ENCODE results near the gene FRAT1. TPM values are rescaled to one million over a fixed set of nuclear protein-coding genes. Genes with fewer than 3 reads are reported as not detected.

FRAT1 gene
- total and polyA plus RNA-seq, 2 of the 13 experiments (the other 11 are each of a cell fraction or from before 2014, with no cell fraction given): 1.7 to 2.3 TPM

DNA sequence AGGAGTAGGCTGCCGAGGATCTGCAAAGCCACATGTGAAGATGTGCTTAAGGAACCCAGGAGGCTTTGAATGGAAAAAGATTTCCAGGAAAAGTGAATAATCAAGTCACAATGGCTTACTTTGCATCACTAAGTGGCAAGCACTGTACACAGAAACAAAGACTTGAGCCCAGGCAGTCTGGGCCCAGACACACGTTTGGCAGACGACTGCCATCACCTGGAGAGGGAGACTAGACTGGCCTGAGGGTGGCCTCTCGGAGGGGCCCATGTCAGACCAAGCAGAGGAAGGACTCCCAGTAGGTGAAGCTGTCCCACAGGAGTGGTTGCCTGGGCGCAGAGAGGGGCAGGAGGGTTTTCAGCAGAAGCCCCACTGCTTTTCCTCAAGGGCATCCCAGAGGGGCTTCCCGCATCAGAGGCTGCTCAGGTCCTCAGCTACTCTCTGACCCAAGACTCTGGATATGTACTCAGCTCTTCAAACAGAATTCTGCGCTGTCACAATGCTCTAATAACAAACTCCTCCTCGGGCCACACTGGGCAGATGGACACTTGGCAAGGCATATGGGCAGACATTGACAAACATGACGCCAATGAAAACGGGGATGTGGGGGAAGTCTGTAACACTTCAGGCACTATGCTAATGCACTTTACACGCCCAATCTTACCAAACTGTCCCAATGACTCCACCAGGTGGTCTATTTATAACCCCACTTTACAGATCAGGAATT, 43.4 kb downstream of the FRAT1 start (continued):
- no peak for TF ChIP-seq ZBTB14 (CRISPR knock-in tag; IDR thresholded peaks at IDR 0.05)

GRCh38 chr10:97363071-97363470, 44.0 kb downstream of the FRAT1 start:
- in situ Hi-C loops (cut with HindIII; ENCODE audit: extremely low pct_ligation_motif_present, low pct_unique_long_range_greater_than_20kb) (no loop called here), intact Hi-C loops (cut with micrococcal nuclease; ENCODE audit: unreplicated experiment) (no loop called here)
- DNase-seq (ENCODE audit: low spot score) (no peak), ATAC-seq (no peak), FAIRE-seq (no peak)
- ChIA-PET POLR2A (interaction anchor here (1.6 kb wide), 1 partner anchor 38 kb away, joined by 4 read pairs; the partner anchor contains the start of gene RRP12), CTCF (ENCODE audit: low intra/inter-chr PET ratio, low total read pairs) (no interaction called here)
- H3K9me3 ChIP-seq (ENCODE audit: low read length): no peaks in the 10 kb centered on the region
- no TSS peak for BruUV-seq (replicated peaks)
- H3K27ac ChIP-seq (ENCODE audit: extremely low read length, insufficient read depth, low read length): no peak overlapping the region
- no peaks in the 10 kb centered on the region for H3K79me2 ChIP-seq (ENCODE audit: insufficient read depth, low read length)
- H3K9ac ChIP-seq (ENCODE audit: insufficient read depth, low read depth, low read length): no peak overlapping the region
- H3K4me1 ChIP-seq (ENCODE audit: insufficient read depth, low read length): no peaks in the 10 kb centered on the region
- no peaks in the 10 kb centered on the region for H3K27me3 ChIP-seq (ENCODE audit: control insufficient read depth in 1 of 2, insufficient read depth in 2 of 2, low read length in 2 of 2)
- TF ChIP-seq NRL (CRISPR knock-in tag; IDR thresholded peaks at IDR 0.05; ENCODE audit: borderline replicate concordance): no peak
- H2AFZ ChIP-seq (ENCODE audit: low read length): no peak overlapping the region
- H4K20me1 ChIP-seq (ENCODE audit: insufficient read depth, low read length): no peaks in the 10 kb centered on the region
- 100% methylated on average over 3 of the region's 4 CpGs for WGBS (ENCODE audit: low lambda C conversion rate)
- peaks cover 35 to 72% of the 10 kb centered on the region in 2 experiments for H3K36me3 ChIP-seq (replicated peaks in 1 of 2; ENCODE audit: control insufficient read depth in 1 of 2, insufficient read depth in 2 of 2, low read length in 2 of 2)
- no peak overlapping the region for H3K4me2 ChIP-seq (ENCODE audit: low read depth, low read length)
- H3K4me3 ChIP-seq (replicated peaks in 1 of 3; ENCODE audit: insufficient read depth in 1 of 3, low read depth in 2 of 3, low read length in 3 of 3): no peak overlapping the region

GRCh38 chr10:97365761-97366351, 46.8 kb downstream of the FRAT1 start:
- Histone ChIP-seq H3K4me2 (ENCODE audit: low read depth, low read length) (no peak overlapping the region), H3K36me3 (replicated peaks in 1 of 2; ENCODE audit: control insufficient read depth in 1 of 2, insufficient read depth in 2 of 2, low read length in 2 of 2) (peaks cover 44 to 70% of the 10 kb centered on the region in 2 experiments), H3K27me3 (ENCODE audit: control insufficient read depth in 1 of 2, insufficient read depth in 2 of 2, low read length in 2 of 2) (no peaks in the 10 kb centered on the region), H3K79me2 (ENCODE audit: insufficient read depth, low read length) (no peaks in the 10 kb centered on the region), H2AFZ (ENCODE audit: low read length) (no peak overlapping the region), H3K9ac (ENCODE audit: insufficient read depth, low read depth, low read length) (no peak overlapping the region), H3K4me1 (ENCODE audit: insufficient read depth, low read length) (no peaks in the 10 kb centered on the region), H4K20me1 (ENCODE audit: insufficient read depth, low read length) (no peaks in the 10 kb centered on the region), H3K27ac (ENCODE audit: extremely low read length, insufficient read depth, low read length) (no peak overlapping the region), H3K9me3 (ENCODE audit: low read length) (no peaks in the 10 kb centered on the region), H3K4me3 (replicated peaks in 1 of 3; ENCODE audit: insufficient read depth in 1 of 3, low read depth in 2 of 3, low read length in 3 of 3) (no peak overlapping the region)
- no TSS peak for BruUV-seq (replicated peaks)
- ChIA-PET CTCF (ENCODE audit: low intra/inter-chr PET ratio, low total read pairs) (no interaction called here), POLR2A (no interaction called here)
- FAIRE-seq (no peak), DNase-seq (ENCODE audit: low spot score) (no peak), ATAC-seq (no peak)
- intact Hi-C loops (cut with micrococcal nuclease; ENCODE audit: unreplicated experiment) (no loop called here), in situ Hi-C loops (cut with HindIII; ENCODE audit: extremely low pct_ligation_motif_present, low pct_unique_long_range_greater_than_20kb) (no loop called here)
- 94% methylated on average over 19 of the region's 19 CpGs for WGBS (ENCODE audit: low lambda C conversion rate)
- TF ChIP-seq HNRNPK (IDR thresholded peaks at IDR 0.05; ENCODE audit: low read depth, low read length, poor library complexity, severe bottlenecking) (no peak), RFX5 (IDR thresholded peaks at IDR 0.05; ENCODE audit: low read depth, low read length) (no peak), ZIK1 (CRISPR knock-in tag; IDR thresholded peaks at IDR 0.05; ENCODE audit: borderline replicate concordance, low read depth) (no peak), ZNF430 (CRISPR knock-in tag; IDR thresholded peaks at IDR 0.05) (no peak), DNMT3B (CRISPR knock-in tag; conservative IDR thresholded peaks at IDR 0.05) (no peak), ZNF572 (CRISPR knock-in tag; IDR thresholded peaks at IDR 0.05) (no peak), ZSCAN20 (CRISPR knock-in tag; IDR thresholded peaks at IDR 0.05; ENCODE audit: borderline replicate concordance) (no peak), NR2C2 (CRISPR knock-in tag; IDR thresholded peaks at IDR 0.05; ENCODE audit: borderline replicate concordance) (no peak), ZC3H13 (CRISPR knock-in tag; IDR thresholded peaks at IDR 0.05) (no peak)
- TF ChIP-seq, protein P1, sequence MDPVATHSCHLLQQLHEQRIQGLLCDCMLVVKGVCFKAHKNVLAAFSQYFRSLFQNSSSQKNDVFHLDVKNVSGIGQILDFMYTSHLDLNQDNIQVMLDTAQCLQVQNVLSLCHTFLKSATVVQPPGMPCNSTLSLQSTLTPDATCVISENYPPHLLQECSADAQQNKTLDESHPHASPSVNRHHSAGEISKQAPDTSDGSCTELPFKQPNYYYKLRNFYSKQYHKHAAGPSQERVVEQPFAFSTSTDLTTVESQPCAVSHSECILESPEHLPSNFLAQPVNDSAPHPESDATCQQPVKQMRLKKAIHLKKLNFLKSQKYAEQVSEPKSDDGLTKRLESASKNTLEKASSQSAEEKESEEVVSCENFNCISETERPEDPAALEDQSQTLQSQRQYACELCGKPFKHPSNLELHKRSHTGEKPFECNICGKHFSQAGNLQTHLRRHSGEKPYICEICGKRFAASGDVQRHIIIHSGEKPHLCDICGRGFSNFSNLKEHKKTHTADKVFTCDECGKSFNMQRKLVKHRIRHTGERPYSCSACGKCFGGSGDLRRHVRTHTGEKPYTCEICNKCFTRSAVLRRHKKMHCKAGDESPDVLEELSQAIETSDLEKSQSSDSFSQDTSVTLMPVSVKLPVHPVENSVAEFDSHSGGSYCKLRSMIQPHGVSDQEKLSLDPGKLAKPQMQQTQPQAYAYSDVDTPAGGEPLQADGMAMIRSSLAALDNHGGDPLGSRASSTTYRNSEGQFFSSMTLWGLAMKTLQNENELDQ (CRISPR knock-in tag; IDR thresholded peaks at IDR 0.05; ENCODE audit: borderline replicate concordance): no peak

Measured in HepG2 (cell line).